22Rv1 (cell line): Measurements from ENCODE around the gene EIF6.

ENCODE experiments used
- CTCF ChIP-seq: fragments of 450-650 bp; IDR thresholded peaks from 2 replicates; pipeline ENCODE4 v1.5.1; 2017; ENCODE audit warnings: mild to moderate bottlenecking
- ZFX ChIP-seq: fragments of 450-650 bp; IDR thresholded peaks from 2 replicates; pipeline ENCODE4 v1.6.1; 2017; ENCODE audit warnings: antibody characterized with exemption, borderline replicate concordance

GRCh38 chr20:35318502-35319157 lies 34.1 kb upstream of the EIF6 start:
- no peak for TF ChIP-seq CTCF
- TF ChIP-seq ZFX: no peak
